Left lobe of liver (tissue), 2 donors: ENCODE results near the gene FCRLA. TPM values are rescaled to one million over a fixed set of nuclear protein-coding genes. Genes with fewer than 3 reads are reported as not detected.
"Not testable (repeated sequence)": the region's sequence is repeated elsewhere in the genome, so short reads cannot be mapped to it uniquely, and the experiment has no call there.

Experiments used
- ATAC-seq: fragments of 200-7000 bp; cut with Tn5 transposase; one replicate; pipeline ENCODE4 v1.9.1; 2020; ENCODE audit warnings: mild to moderate bottlenecking, moderate library complexity
- DNase-seq: peaks from one replicate; pipeline ENCODE4 v3.0.0-alpha.2; 2020; ENCODE audit warnings: low spot score
- total RNA-seq: library from RNA; stranded (reverse); gene quantifications from one replicate; pipeline ENCODE4 v1.2.1, GENCODE V29; 2021
- donor health status: DM: no; HTN: no; CAD: no; lungs with moderate emphysema.
- donor health status: DM: no; HTN: yes; CAD: no.

The FCRLA gene
- total RNA-seq, 1 donor from 2014 or later, result not detected

- DNase-seq (no peak), ATAC-seq (peak; percentile 60)
Observed at GRCh38 chr1:161702250-161702649, 4.8 kb upstream of the FCRLA start.

GRCh38 chr1:161705537-161705936, 1.5 kb upstream of the FCRLA start:
- ATAC-seq, result no peak
- DNase-seq, result no peak

DNA sequence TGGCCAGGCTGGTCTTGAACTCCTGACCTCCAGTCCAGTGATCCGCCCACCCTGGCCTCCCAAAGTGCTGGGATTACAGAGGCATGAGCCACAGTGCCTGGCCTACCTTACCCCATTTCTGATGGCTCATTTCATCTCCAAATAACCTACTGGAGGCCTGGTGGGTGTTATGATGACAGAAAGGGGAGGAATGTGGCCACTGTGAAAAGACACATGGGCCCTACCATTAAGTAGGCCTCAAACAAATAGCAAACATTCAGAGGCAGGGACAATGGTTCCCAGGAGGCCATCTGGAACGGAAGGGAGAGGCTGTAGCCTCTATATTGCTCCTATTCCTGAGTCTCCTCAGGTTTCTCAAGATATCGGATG, 932 bp upstream of the FCRLA start:
- DNase-seq (no peak), ATAC-seq (no peak)

DNA sequence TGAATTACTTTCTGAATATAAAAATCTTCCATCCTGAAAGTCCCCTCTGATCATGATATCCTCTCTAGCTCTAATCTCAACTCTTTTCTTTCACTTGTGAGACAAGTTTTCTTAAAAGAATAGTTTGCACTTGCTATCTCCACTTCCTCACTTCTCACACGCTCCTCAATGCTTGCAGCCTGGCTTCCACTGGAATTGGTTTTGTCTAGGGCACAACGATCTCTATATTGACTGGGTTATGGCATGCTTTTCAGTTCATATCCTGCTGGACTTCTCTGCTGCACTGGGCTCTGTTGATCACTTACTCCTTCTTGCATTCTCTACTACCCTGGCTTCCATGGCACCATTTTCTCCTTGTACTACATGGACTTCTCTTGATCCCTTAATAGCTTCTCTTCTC, 474 bp downstream of the FCRLA start:
- no peak for ATAC-seq
- DNase-seq, result no peak

DNA sequence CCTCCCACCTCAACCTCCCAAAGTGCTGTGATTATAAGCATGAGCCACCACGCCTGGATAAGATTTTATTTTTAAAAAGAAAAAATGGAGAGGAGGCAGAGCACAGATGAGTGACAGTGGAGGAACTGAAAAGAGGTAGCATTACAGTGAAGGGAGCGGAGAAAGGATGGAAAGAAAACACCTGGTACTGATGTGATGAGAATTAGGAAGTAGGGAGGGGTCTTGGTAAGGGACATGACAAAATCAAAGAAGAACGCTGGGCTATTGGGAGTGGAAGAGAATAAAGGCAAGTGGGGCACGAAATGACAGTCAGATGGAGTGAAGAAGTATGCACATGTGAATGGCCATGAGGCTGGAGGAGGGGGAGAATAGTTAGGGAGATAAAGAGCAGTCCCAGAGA, 2.3 kb downstream of the FCRLA start:
- no peak for DNase-seq
- no peak for ATAC-seq

DNA sequence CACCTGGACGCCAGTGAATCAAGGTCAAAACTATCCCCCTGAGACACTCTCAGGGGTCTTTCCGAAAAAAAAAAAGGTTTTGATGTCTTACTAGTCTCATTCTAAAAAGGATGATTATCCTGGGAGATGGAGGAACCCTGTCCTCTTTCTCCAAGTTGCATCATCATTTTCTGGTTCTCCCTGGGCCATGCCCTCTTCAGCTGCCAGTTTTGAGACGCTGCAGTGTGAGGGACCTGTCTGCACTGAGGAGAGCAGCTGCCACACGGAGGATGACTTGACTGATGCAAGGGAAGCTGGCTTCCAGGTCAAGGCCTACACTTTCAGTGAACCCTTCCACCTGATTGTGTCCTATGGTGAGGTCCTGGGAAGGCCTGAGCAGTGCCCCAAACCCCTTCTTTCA, 3.5 kb downstream of the FCRLA start:
- no peak for DNase-seq
- no peak for ATAC-seq

DNA sequence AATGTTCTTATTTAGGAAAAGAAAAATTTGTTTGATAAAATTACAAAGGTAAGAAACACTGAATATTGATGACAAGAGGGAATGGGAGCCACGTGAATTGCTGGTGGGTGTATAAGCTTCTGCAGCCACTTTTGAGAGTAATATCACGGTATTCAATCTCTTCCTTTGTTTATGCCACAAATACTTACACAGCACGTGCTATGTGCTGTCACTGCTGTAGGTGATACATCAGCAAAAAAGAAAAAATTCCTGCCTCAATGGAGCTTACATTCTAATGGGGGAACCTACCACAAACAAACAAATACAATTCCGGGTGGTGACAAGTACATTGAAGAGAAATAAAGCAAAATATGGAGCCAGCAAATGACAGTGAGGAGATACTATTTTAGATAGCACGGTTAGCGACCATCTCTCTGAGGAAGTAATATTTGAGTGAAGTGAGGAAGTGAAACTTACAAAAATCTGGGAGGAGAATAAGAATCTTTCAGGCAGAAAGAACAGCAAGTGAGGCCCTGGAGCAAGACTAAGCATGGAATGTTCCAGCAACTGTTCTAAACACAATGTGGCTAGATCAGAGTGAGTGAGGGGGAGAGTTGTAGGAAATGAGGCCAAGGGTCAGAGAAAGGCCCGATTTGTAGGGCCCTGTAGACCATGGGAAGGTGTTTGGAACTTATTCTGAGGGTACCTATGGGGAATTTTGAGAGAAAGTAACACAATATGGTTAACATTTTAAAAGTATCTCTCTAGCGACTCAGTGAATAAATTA, 11.7 kb downstream of the FCRLA start:
- no peak for DNase-seq
- ATAC-seq, result no peak

- no peak for ATAC-seq
- DNase-seq, result no peak
Observed at GRCh38 chr1:161719325-161719611, 12.2 kb downstream of the FCRLA start.

GRCh38 chr1:161720422-161720821, 13.4 kb downstream of the FCRLA start:
- ATAC-seq, result no peak
- no peak for DNase-seq

DNA sequence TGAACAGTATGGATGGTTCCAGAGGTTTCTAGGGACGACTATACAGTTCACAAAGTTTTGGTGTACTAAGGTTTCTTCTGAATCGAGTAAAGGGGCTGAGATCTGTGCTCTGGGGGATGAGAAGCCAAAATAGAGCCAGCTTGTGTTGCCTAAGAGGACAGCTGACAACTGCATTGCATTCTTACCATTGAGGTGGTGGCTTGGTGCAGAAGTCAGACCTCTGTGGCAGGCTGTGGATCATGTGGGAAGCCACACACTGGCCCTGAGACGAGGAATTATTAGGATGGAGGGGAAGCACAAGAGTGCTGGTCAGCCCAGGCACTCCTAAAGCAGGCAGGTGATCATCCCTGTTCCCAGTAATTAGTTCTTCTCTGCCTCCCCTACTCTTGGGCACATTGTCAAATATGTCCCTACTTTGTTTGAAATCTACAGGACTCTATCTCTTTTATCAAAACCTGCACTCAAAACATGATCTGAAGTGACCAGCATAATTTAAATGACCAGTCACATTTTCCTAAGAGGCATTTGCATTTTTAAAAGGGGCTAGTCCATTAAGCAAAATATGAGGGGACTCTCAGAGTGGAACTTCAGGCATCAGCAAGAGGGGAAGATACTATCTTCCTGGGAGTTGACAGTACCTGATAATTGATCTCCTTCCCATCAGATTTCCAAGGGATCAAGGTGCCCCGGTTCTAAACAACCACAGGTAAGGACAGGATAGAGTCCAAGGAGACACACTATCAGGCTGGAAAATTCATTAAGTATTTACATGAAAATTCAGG, 14.1 kb downstream of the FCRLA start, which contains the start of gene FCRLB:
Gene FCRLB (plus strand): TSS at position 589 of the 782 bp plus-strand sequence. CDS start 1,129 bp downstream, outside the sequence.
- no peak for ATAC-seq

DNA sequence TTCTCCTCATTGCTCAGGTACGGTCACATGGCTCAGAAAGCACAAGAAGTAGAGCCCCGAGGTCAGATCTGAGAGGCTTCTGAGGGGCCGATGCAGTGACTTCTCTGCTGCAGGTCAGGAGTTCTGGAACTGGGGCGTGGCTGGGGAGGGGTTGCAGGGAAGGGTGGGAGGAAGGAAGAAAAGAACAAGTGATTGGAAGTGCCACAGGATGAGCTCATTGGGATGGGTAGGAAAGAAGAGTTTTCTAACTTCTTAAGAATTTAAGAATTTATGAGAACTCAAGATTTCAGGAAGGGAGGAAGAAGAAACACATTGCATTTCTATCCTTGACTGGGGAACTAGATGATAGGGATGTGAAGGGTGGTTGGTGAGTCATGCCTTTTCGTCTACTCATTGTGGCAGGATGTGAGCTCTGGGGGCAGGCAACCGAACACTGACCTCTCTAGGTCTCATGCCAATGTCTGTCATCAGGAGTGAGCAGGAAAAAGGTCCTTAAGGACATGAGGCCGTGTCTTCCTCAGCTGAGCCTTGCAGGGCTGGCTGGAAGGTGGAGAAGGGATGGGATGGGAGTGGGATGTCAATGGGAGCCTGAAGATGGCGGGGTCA, 14.8 kb downstream of the FCRLA start:
- ATAC-seq (no peak), DNase-seq (no peak)

More for the DNA sequence above, 14.1 kb downstream of the FCRLA start, which contains the start of gene FCRLB:
- DNase-seq, result no peak

GRCh38 chr1:161722406-161722805, 15.4 kb downstream of the FCRLA start:
- no peak for DNase-seq

DNA sequence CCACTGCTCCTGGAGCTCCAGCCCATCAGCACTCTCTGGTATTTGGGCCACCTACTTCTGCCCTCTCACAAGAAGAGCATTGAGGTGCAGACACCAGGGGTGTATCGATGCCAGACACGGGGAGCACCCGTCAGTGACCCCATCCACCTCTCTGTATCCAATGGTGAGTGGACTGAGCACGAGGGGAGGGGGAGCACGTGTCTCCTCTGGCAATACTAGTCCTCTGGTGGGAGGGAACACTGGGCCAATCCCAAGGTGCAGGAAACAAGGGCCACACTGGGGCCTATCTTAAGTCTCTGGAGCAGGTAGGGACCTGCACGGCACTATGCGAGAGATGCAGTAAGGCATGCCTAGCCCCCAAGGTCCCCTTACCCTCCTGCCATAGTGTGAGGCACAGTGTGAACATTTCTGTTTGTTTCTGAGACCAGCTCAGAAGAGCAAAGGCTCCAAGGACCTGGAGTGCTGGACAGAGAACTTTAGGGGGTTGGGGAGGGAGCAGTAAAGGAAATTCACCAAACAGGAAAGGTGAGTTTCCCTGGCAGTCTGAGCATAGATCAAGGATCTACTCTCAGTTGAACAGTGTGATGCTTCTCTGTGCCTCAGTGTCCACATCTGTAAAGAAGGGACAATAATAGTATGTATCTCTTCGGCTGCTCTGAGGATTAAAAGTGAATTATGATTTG, 16.6 kb downstream of the FCRLA start:
- DNase-seq (no peak), ATAC-seq (no peak)

More at GRCh38 chr1:161722406-161722805, 15.4 kb downstream of the FCRLA start:
- ATAC-seq, result no peak

DNA sequence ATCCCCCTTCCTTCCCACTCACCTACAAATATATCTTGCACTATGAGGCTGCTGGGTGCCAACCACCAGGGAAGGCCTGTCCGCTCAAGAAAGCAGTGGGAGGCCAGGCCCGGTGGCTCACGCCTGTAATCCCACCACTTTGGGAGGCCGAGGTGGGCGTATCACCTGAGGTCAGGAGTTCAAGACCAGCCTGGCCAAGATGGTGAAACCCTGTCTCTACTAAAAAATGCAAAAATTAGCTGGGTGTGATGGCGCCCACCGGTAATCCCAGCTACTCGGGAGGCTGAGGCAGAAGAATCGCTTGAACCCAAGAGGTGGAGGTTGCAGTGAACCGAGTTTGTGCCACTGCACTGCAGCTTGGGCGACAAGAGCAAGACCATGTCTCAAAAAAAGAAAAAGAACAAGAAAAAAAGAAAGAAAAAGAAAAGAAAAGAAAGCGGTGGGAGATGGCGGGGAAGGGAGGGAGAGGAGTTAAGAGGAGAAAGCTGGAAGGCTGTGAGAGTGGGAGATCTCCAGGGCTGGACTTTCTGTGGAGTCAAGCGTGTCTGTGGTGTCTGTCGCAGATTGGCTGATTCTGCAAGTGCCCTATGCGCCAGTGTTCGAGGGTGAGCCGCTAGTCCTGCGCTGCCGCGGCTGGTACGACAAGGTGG, 18.4 kb downstream of the FCRLA start:
- not testable (repeated sequence) for ATAC-seq, DNase-seq

GRCh38 chr1:161725908-161726472, 19.0 kb downstream of the FCRLA start:
- ATAC-seq (peak; percentile 50), DNase-seq (no peak)

DNA sequence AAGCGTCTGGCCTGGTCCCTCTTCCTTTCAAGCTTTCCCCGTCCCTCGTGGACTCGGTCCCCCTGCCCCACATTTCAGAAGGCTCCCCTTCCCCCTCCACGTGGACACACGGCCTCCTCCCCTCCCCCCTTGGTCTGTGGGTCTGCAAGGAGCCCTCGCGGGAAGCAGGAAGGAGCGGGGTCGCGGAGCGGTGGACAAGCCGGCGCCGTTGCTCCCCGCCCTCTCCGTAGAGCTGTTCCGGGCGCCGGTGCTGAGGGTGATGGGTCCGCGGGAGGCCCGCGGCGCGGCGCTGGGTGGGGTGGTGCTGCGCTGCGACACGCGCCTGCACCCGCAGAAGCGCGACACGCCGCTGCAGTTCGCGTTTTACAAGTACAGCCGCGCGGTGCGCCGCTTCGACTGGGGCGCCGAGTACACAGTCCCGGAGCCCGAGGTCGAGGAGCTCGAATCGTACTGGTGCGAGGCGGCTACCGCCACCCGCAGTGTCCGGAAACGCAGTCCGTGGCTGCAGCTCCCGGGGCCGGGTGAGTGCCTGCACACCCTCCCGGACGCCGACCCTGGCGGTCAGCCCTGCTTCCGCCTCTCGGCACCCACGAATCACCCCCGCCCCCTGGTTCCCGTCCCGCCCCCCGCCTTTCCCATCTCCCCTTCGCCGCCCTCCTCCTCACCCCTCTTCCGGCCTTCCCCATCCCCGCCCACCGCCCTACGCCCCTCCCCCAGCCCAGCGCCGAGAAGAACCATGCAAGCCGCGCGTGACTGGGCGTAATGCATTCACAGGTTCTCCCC, 19.6 kb downstream of the FCRLA start:
- DNase-seq (peak; percentile 79), ATAC-seq (peak; percentile 82)

GRCh38 chr1:161727256-161727924, 20.4 kb downstream of the FCRLA start:
- no peak for DNase-seq
- no peak for ATAC-seq

DNA sequence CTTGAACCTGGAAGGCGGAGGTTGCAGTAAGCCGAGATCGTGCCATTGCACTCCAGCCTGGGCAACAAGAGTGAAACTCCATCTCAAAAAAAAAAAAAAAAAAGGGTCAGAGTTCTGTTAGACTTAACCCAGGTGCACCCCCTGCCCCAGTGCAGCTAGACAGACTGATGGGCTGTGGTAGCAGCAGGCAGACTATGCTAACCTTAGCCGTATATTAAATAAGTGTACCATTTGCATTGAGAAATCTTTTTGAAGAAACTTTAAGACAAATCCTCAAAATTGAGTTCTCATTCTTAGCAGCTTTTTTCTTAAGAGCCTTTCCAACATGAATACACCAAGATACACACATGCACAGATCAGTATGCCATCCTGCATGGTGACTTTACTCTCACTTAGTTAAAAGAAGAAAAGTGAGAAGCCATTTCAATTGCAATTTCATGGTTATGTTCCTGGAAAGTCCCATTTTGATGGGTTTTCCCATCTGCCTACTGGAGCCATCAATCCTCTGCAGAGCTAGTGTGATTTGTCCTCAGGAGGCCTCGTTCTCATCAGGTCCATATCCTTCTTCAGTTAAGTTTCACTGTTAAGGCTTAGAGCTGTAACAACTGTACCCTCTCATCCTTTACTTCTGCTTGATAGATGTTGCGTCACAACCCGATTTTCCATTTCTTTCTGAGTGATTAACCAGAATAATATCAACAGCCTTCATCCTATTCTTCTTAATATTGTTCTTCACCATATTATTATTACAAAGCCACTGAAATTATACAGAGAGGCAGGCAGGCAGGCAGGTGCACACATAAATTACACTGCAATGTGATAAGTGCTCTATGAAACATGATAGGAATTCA, 21.6 kb downstream of the FCRLA start:
- DNase-seq, result no peak
- ATAC-seq, result no peak
